Fibroblast of skin of abdomen (primary cell): ENCODE data around the gene HIP1R.
"Not testable (repeated sequence)": the region's sequence is repeated elsewhere in the genome, so short reads cannot be mapped to it uniquely, and the experiment has no call there.

ENCODE experiments used
- DNase-seq: peaks from one replicate; pipeline ENCODE4 v3.0.0-alpha.2; 2013

The HIP1R gene

DNA sequence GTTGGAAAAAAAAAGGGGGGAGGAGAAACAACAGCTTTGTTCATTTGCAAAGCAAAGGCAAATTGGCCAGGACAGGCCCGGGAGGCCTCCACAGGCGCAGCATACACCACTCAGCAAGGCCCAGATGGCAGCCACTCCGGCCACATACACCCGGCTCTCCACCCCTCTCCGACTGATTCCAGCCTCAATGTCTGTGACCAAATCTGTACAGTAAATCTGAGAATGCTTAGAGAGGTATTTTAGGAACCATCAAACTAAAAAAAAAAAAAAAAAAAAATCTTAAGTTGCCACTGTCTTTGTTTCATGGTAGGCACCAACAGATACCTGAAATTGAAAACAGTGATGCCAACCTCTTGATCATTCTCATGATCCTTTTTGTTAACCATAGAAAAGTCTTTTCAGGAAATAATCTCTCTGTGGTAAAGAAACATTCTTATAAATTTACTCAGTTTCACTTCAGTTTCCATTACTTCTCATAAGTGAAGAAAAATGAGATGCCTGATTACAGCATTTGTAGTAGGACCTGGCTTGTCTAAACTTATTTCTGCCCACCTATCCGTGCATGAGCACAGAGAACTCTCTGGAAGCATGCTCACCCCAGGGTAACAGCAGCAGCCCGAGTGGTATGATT lies 40.4 kb downstream of the HIP1R start:
- DNase-seq: peak; percentile 40

DNA sequence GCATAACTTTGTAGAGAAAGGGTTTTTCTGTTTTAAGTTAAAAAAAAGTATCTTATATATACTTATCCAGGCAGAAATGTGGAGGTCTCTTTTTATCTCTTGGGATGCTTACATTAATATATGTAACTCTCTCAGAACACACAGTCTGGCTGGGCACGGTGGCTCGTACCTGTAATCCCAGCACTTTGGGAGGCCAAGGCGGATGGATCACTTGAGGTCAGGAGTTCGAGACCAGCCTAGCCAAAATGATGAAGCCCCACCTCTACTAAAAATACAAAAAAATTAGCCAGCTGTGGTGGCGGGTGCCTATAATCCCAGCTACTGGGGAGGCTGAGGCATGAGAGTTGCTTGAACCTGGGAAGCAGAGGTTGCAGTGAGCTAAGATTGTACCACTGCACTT lies 41.0 kb downstream of the HIP1R start:
- not testable (repeated sequence) for DNase-seq

DNA sequence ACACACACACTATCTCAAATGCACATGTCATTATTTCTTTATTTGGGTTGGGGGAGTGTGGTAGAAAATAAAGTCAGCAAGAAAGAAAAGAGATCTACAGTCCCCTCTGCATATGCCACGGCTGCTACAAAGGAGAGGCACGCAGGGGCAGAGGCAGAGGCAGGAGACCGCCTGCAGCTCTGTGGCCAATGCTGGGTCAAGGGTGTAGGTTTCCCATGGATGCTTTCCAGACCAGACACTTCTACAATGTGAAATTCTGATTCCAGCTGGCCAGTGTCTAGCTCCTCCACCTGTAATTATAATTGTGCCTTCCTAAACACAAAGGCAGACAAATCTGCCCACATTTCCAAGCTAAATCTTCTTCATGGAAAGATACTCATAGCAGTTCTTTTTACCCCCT lies 41.5 kb downstream of the HIP1R start:
- no peak for DNase-seq

DNA sequence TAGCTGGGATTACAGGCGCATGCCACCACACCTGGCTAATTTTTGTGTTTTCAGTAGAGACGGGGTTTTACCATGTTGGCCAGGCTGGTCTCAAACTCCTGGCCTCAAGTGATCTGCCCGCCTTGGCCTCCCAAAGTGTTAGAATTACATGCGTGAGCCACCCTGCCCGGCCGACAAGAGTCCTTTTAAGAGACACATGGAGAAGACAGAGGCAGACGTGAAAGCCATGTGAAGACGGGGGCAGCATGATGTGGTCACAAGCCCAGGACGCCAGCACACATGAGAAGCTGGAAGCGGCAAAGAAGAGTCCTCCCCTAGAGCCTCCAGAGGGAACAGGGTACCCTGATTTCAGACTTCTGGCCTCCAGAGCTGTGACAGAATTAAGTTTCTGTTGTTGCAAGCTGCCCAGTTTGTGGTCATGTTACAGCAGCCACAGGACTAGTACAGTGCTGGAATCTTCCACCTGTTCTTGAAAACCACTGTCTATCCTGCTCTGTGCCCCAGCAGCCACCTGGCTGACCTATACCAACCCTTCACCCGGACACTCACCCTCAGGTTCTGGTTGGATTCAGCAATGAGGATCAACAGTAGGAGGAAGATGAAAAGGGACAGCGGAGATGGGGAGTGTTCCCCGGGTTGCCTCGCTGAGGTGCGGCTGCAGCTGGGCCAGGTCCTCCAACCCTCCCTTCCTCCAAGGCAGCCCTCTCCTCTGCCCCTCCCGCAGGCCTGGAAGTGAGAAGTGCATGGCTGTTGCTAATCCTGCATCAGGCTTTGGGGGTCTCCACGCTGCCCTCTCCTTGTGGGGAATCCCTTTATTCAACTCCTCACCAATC lies 43.7 kb downstream of the HIP1R start:
- DNase-seq: no peak

DNA sequence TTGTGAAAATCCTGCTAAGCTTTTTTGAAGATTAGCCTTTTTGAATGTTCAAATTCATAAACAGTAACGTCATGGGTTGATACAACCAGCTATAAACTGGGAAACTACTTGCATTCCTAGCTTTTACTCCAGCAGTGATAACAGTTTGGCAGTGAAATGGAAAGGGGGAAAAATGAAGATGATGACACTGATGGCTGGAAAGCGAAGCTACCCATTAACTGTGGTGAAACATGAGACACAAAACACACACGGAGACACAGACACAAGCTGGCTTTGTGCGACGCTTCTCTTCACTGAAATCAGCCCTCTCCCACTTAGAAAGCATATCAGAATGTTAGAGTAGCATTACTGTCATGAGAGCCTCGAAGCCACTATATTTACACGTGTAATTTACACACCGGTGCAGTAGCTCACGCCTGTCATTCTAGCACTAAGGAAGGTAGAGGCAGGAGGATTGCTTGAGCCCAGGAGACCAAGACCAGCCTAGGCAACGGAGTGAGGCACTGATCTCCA lies 45.0 kb downstream of the HIP1R start:
- DNase-seq: peak; percentile 45

DNA sequence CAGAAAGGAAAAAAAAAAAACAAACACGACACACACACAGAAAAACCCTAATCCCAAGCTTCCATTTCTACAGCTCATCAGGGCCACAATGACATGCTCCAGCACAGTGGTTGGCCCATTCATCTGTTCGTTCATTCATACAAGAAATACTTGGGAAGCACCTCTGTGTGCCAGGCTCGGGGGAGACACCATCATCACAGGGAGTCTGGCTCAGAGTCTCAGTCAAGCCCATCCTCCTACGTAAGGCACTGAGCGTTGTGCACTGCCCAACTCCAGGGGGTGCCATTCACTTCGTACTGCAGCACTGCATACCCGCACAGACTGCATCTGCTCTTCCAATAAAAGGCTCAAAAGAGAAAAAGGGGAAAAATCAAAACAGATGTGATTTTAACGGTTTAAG lies 45.4 kb downstream of the HIP1R start:
- peak; percentile 69 for DNase-seq

DNA sequence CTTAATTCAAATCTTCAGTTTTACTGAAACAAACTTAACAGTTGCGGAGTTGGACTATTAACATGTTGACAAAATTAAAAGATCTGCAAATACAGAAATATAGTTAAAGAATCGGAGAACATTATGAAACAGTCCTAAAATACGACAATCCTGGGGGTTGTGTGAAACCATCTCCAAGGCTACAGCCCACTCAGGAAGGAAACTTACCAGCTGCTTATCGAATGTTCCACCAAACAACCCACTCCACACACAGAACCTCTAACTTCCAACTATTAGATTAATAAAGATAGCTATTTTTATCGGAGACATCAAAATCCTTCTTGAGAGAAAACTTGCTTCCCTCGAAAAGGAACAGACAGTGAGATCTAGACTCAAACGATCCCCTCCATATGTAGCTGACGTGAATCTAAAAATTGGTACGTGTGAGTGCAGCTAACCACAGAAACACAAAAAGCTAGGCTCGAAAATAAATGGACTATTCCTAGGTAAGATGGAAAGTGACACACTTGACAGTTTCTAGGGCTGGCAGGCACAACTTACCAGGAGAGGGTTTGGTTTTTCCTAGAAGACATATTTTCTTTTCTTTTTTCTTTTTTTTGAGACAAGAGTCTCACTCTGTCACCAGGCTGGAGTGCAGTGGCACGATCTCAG lies 47.8 kb downstream of the HIP1R start:
- no peak for DNase-seq

DNA sequence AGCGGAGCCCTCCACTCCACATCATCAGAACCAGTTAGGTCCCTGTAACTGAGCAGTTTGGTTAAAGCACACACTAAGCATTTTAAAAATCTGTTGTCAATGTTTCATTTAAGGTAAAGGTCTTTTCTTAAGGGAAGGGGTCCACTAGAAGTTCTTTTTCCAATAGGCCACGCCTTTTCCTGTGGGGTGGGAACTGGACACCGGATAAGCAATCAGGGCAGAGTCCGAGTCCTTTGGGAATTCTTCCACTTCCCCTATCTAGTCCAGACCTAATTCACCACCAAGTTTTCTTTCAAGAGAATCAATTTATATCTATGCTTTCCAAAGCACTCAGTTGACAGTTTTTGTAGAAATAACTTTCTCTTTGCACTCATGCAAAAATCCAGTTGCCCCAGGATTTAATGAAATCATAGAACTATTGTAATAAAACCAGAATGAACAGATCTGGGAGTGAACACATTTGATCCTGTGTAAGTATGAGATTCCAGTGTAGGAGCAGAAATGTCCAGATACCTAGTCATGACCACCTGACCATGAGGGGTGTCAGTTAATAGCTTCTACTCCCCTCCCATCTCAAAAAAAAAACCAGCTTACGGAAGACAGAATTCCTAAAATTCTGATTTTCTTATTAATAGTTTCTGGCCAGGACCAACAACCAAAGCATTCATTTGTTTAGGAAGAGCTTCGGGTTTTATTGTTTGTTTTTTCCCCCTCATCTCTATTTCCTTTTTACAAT lies 49.0 kb downstream of the HIP1R start:
- no peak for DNase-seq

DNA sequence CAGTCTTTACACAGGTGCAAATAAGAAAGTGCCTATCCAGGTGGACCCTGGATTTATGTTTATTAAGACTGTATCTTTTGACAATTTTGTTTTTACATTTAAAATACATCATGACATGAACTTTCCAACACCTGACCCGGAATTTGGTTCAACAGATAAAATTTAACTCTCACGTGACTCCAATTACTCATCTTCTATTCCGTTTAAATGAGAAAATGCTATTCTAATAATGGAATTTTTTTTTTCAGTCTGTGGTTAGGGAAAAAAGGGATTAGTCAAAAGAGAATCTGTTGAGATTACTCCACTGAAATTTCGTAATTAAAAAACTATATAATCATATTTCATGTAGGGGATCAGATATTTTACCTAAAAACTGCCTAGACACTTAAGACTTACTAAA lies 49.6 kb downstream of the HIP1R start:
- DNase-seq: no peak

DNA sequence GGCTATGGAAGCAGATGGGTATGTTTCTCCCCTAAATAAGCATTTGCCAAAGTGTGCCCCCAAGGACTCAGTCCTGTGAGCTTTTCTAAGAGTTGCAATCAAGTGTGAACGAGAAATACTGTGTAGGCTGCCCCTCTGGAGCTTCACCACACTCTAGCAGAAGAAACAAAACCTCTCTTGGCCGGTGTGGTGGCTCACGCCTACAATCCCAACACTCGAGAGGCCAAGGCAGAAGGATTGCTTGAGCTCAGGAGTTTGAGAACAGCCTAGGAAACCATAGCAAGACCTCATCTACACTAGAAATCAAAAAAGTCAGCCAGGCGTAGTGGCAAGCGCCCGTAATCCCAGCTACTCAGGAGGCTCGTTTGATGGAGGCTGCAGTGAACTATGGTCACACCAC lies 50.9 kb downstream of the HIP1R start:
- no peak for DNase-seq

DNA sequence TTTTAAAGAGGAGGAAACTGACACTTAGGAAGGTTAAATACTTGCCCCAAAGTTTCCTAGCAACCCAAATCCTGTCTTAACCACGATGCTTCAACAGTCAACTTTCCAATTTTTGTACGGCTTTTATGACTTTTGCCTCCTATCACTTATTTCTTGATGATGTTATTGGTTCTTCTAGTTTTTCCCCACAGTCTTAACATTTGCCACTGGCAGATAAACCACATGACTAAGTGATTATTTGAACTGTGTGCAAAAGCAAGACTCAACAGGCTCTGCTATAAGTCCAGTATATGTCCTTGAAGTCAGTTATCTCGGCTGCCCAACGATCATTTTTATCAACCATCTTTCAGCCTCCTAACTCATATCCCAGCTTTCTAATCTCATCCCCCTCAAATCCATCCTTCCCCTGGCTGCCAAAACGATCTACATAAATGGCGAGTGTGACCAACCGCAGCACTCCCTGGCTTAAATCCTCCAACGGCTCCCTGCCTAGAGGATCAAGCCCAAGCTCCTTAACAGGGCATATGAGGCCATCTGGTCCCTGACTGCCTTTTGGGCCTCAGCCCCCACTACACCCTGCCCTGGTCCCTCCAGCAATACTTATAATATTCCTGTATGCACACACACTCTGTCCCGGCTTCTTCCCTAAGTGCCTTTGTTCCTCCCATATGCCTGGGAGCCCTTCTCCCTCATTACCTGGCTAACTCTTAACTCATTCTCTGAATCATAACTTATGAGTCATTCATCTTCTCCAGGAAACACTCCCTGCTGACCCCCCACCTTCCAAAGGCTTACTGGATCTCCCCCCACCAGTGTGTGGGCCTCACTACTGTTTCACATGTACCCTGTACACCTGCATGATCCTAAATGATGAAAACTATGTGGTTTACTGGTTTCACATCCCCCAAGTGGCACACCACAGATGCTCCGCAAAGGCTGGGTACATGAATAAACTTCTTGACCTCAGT lies 51.9 kb downstream of the HIP1R start:
- peak; percentile 55 for DNase-seq

DNA sequence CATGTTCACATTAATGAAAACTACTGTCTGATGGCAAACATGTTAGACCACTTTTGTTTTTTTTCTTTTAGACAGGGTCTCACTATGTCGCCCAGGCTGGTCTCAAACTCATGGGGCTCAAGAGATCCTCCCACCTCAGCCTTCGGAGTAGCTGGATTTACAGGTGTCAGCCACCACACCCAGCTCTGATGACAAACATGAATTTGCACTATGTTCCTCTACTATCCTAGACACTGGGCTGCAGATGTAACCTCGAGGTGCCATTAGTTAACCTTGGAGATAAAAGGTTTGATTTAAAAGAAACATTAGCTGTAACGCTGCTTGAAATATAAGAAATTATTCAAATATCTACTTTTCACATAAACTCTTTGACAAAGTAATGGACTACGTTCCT lies 52.6 kb downstream of the HIP1R start:
- DNase-seq: no peak

DNA sequence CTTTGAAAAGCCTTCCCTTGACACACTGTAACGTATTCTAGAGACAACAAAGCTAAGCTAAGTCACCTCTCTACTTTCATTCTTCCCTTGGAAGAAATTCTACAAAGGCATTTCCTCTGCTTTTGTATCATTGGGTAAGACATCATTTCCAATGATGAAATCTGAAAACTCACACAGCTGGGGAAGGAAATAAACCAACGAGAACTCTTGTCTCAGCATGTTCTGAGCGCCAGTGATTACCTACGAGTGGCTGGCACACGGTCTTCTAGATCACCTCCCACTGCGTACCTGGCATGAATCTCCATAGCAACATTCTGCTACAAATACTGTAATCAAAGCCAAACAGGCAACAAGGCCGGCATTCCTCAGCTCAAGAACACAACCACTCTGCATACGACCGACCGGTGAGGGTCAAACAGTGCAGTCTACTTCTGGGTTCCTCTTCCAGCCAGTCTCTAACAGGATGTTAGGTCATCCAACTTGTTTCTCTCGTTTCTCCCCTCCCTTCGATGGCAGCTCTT lies 53.0 kb downstream of the HIP1R start:
- peak; percentile 45 for DNase-seq

DNA sequence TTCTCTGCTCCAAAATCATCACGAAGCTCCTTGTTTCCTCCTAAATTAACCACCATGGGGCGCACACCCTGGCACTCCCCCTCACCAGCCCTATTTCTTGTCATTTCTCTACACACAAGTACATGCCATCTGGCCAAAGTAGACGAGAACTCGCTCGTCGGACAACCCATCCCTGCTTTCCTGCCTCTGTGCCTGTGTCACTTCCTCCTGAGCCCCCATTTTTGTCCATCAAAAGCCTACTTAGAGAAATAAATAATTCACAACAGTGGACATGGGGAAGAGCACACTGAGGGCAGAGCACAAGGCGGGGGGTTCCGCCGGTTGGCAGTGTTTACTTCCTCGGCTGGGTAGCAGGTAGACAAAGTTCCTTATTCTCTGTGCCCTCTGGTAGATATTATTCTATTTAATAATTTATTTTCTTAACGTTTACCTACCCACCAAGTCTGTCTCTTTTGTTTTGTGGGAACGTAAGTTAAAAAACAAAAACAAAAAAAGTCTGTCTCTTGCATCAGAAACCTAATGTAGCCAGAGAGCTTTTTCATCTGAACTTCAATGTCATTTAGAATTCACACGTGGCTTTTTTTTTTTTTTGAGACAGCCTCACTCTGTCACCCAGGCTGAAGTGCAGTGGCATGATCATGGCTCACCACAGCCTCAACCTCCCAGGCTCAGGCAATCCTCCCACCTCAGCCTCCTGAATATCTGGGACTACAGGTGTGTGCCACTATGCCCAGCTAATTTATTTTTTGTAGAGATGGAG lies 54.7 kb downstream of the HIP1R start:
- no peak for DNase-seq

DNA sequence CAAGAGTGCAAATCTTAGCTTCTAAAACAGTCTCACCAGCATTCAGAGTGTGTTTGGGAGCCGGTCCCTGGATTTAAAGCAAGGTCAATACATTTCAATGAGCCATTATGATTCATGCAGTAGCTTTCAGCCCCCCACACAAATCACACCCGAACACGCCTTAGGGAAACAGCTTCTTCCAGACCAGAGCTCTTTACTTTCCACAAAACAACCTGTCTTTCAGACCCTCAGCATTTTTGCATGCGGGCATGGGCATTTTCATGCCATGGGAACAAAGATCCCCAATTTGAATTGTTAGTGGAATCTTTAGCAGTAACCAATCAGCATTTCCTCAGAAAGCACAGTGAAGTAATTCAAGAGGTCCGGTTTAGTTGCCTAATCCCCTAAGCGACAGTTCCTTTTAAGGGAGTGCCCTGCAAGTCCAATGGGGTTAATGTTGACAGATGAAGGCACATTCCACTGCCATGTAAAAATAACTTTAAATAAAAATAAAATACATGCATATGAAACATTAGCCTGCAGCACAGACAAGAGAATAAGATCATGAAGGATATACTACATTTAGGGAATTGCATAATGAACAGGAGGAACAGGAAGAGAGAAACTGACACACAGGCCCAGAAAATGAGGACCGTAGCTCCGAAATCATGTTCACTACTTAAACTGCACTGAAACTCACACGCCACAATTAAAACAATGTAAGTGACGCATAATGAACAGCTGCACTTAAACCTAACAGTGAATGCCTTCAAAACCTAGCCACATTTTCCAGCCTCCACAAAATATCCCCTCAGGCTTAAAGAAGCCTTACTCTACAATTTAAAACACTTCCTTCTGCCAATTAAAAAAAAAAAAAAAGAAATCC lies 56.6 kb downstream of the HIP1R start:
- peak; percentile 75 for DNase-seq

DNA sequence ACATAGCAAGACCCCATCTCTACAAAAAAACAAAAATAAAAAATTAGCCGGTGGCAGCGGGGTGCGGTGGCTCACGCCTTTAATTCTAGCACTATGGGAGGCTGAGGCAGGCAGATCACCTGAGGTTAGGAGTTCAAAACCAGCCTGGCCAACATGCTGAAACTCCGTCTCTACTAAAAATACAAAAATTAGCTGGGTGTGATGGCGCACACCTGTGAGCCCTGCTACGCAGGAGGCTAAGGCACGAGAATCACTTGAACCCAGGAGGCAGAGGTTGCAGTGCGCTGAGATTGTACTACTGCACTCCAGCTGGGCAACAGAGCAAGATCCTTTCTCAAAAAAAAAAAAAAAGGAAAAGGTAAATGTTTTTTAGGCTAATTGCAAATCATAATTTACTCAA lies 57.5 kb downstream of the HIP1R start:
- not testable (repeated sequence) for DNase-seq

DNA sequence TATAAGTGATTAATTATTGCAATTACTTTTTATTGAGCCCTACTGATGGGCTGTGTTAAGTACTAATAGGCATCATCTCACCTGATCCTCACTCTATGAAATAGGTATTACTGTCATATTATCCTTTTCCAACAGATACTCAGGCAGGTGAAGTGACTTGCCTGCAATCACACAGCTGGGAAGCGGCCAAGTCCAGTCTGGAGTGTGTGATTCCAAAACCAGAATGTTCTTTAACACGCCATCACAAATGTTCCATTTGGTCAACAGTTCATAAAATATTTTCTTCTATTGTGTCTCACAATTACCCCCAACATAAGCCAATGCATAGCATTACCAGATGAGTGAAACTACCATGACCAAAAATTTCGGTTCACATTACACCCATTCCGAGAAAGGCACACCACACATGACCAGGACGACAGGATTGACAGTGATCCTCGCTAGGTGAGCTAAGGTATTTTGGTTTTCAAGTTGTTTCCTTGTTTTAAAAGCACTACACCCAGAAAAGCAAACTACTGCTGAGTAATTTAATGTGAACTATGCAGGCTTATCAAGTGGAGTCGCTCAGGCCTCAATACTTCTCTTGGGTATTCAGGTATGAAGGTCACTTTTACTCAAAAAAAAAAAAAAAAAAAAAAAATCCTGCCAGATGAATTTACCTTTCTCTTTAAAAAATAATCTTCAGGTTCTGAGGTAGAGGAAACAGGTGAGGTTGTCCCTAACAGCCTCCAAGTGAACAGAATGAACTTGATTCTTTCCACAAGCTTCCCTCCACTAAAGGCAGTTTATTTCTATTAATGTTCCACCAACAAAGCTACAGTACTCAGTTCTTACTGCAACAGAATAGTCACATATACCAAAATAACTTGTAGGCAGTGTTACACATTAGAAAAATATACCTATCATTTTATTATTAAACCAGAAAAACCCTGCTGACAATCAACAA lies 58.2 kb downstream of the HIP1R start:
- DNase-seq: no peak
